GM21786 (cell line): ENCODE results near the gene LRP6.

Experiments
- ATAC-seq: cut with Tn5 transposase; IDR thresholded peaks from one replicate; pipeline ENCODE4 v1.9.1; 2021; ENCODE audit not compliant: unreplicated experiment

LRP6 gene

DNA sequence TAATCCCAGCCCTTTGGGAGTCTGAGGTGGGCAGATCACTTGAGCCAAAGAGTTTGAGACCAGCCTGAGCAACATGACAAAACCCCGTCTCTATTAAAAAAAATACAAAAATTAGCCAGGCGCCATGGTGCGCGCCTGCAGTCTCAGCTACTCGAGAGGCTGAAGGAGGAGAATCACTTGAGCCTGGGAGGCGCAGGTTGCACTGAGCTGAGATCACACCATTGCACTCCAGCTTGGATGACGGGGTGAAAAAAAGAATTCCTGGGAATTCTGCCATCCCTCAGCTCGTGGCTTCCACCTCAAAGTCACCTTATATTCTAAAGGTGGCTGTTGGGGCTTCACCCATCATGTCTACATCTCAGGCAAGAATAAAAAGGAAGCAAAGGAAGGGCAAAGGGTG, 183.2 kb downstream of the LRP6 start:
- ATAC-seq: no peak

DNA sequence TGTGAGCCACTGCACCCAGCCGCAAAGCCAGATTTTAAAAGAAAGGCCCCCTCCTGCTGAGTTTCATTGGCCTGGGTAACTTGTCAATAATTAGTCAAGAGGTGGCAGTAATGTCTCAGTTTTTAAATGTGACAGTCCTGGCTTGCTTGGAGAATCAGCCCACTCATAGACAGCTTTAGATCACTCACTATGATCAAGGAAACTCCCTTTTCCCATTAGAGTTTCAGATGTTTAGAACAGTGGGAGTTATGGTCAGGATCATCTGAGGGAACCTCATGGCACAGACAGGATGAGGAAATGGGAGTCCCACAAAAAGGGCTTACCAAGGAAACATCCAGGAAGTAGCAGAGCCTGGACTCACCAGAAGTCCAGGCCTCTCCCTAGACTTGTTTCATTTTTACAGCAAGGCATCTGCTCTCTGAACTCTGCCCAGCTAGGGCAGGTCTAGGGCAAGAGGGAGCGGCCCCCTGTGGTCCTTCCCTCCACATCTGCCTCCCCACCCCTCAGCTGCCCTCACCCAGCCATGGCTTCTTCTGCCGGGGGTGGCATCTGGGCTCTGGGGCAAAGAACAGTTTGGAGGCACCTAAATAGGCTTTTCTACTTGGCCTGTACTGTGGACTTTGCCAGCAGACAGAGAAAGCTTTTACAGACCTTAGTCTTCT, 184.9 kb downstream of the LRP6 start:
- ATAC-seq: peak; percentile 65

GRCh38 chr12:12079291-12079690, 187.6 kb downstream of the LRP6 start:
- ATAC-seq: no peak

GRCh38 chr12:12072064-12072760, 194.6 kb downstream of the LRP6 start:
- no peak for ATAC-seq

GRCh38 chr12:12070674-12071656, 195.9 kb downstream of the LRP6 start, which contains the start of gene BCL2L14:
Gene BCL2L14, plus strand, starts transcription at chr12:12070939. Its CDS starts 8,367 bp downstream, at chr12:12079306.
- ATAC-seq: peak; percentile 53

- no peak for ATAC-seq
These were observed 196.9 kb downstream of the LRP6 start for GRCh38 chr12:12069821-12070548.

GRCh38 chr12:12068751-12069150, 198.1 kb downstream of the LRP6 start:
- no peak for ATAC-seq
